NCI-H510A treated with DMSO at 0.1 percent for 48 hours (cell line): Measurements from ENCODE around the gene PRR33.

ENCODE experiments used
- DNase-seq: peaks from one replicate; lab custom pipeline; 2025; lab: John Stamatoyannopoulos, UW

Gene PRR33

DNA sequence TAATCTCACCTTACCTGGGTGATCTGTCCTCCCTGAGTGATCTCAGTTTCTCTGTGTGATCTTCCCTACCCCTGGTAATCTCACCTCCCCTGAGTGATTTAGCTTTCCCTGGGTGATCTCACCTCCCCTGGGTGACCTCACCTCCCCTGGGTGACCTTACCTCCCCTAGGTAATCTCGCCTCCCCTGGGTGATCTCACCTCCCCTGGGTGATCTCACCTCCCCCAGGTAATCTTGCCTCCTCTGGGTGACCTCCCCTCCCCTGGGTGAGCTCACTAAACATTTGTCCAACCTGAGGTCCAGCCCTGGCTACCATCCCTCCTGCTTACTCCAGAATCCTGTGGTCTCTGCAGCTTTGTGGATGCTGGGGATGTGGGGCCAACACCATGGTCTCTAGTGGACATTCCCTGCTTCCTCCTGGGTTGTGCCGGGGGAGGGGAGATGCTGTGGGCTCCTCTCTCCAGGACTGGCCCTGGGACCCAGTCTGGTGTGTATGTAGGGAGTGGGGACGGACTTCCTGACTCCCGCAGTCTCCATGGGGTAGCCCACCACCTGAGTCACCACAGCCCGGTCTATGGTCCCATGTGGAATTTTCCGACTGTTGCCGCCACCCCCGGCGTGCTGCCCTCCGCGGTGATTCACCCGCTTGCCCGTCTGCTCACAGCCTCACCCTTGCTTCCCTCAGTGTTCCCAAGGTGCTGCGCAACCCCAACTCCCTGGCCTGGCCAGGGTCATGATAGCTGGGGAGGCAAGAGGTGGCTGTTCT, 28.9 kb downstream of the PRR33 start:
- no peak for DNase-seq

- DNase-seq, result no peak
Measured at GRCh38 chr11:1861435-1862411, 30.0 kb downstream of the PRR33 start.

- DNase-seq, result no peak
Measured at GRCh38 chr11:1860108-1860507, 31.6 kb downstream of the PRR33 start.

GRCh38 chr11:1859004-1859403, 32.7 kb downstream of the PRR33 start:
- DNase-seq, result no peak

DNA sequence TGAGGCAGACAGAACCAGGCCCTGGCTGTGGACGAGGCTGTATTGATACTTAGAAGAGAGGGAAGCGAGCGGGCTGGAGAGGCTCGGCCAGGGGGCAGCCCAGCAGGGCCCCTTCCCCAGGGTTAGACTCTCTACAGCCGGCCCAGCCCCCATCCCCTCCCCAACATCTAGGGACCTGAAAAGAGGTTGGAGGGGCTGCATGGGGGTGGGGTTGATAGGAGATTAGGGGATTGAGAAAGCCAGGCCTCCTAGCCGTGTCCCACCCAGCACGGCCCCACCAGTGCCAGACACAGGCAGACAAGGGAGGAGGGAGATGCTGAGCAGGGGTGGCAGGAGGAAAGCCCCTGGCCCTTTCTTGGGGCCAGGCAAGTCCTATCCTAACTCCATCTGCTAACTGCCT, 33.1 kb downstream of the PRR33 start:
- DNase-seq, result no peak

GRCh38 chr11:1858154-1858553, 33.5 kb downstream of the PRR33 start:
- no peak for DNase-seq

GRCh38 chr11:1857064-1857463, 34.6 kb downstream of the PRR33 start:
- no peak for DNase-seq

- DNase-seq, result no peak
Measured at GRCh38 chr11:1856306-1857005, 35.2 kb downstream of the PRR33 start.

DNA sequence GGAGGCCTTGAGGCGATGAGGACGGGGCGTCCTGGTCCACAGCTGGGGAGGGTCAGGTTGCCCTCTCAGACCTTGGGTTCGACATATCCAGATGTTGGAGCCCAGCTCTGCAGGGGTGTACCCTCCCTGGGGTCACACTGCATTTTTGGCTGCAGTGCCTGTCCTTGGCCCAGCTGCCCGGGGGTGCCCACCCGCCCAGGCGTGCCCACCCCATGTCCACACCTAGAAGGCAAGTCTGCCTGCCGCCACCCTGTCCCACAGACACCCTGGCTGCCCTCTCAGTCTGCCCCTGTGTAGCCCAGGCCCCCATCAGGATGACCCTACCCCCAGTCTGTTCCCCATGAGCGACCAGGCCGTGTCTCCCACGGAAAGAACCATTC, 35.8 kb downstream of the PRR33 start:
- DNase-seq, result no peak

DNA sequence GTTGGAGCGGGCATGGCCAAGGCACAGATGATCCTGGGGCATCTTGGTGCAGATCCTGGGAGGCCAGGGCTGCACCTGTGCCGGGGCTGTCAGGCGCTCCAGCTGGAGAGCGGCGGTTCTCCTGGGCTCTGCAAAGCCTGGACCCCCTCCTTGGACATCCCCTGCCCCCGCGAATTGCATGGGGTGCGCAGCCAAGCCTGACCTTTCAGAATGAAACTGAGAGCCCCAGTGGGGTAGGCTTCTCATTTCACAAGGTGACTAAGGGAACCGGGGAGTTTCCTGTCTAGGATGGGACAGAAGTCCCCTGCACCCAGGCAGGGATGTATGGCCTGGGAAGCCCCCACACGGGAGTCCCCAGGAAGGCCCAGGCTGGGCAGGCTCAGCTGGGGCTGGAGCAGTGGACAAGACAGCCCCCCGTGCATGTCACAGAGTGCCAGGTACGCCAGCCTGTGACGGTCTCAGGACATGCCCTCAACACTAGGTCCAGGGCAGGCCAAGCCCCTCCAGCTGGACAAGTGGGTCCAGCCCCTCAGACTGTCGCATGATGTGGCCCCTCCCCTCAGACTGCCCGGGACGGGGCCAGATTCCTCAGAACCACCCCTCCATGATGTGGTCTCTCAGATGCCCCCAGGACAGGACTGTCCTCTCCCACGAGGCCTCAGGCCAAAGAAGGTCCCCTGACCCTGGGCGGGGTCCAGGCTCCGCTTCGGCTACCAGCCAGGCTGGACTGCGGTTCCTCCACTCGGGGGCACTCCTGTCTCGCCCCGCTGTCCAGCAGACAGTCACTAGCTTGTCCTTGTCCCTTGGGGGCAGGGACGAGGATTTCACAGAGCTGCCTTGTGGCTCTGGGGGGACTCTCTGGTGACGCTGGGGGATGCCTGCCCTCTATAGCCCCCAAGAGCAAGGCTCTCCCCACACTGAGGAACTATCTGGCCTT, 36.5 kb downstream of the PRR33 start:
- DNase-seq, result no peak

GRCh38 chr11:1854132-1854948, 37.4 kb downstream of the PRR33 start:
- DNase-seq, result no peak

DNA sequence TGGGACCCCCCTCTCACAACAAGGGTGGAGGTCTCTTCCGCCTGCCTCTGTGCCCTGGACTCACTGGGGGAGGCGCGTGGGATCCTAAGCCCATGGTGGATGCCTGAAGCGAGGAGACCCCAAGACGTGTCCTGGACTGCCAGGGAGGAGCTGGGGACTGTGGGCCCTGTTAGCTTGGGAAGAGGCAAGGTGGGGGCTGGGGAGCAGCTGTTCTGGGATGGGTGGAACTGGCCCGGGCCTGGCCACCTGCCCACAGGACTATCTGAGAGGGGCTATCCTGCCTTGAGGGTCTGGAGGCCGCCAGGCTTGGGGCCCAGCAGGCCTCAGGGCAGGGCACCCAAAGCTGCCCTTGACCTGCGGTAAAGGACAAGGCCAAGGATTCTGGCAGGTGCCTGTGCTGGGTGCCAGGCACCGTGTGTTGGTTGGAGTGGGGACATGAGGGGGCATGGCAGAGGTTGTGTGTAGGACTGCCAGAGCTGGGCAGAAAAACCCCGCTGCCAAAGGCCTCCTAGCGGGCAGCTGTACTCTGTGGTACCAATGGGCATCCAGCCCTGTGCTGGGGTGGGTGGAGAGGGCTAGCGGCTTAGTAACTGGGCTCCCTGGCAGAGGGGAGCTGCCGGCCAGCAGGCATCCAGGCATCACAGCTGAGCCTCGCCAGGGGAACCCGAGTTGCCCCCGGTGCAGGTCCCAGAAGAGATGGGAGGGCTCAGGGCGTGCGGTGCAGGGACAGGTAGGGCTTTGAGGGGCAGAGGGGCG, 38.1 kb downstream of the PRR33 start:
- DNase-seq, result no peak

GRCh38 chr11:1852877-1853276, 38.8 kb downstream of the PRR33 start, which contains the start of gene LSP1:
TSS of gene LSP1 (plus strand) at chr11:1853084. CDS start at chr11:1853145, 61 bp downstream.
- no peak for DNase-seq

DNA sequence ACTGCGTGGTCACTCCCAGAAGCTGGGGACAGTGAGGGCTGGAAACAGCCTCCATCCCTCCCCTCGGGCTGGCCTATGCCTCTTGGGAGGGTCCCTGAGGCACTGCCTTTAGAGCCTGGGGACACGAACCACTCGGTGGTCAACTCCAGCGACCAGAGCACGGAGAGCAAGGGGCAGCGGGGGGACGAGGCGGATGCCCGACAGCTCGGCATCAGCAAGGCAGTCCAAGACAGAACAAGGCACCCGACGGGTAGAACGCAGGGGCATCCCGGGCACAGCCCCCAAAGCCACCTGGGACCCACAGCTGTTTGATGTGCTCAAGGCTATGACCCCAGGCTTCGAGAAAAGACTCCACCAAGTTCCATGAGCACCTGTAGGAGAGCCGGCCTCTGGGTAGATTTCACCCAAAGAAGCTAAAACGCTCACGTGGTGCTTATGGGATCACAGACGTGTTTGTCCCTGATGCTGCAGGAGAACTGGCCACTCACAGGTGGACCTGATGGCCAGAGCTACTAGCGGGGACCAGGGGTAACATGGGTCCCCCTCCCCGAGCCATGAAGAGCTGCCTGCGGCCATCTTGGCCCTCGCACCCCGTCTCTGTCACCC, 39.3 kb downstream of the PRR33 start:
- DNase-seq, result no peak

- no peak for DNase-seq
Measured at GRCh38 chr11:1851468-1852180, 40.1 kb downstream of the PRR33 start.

- no peak for DNase-seq
Measured at GRCh38 chr11:1848640-1849430, 42.9 kb downstream of the PRR33 start.

DNA sequence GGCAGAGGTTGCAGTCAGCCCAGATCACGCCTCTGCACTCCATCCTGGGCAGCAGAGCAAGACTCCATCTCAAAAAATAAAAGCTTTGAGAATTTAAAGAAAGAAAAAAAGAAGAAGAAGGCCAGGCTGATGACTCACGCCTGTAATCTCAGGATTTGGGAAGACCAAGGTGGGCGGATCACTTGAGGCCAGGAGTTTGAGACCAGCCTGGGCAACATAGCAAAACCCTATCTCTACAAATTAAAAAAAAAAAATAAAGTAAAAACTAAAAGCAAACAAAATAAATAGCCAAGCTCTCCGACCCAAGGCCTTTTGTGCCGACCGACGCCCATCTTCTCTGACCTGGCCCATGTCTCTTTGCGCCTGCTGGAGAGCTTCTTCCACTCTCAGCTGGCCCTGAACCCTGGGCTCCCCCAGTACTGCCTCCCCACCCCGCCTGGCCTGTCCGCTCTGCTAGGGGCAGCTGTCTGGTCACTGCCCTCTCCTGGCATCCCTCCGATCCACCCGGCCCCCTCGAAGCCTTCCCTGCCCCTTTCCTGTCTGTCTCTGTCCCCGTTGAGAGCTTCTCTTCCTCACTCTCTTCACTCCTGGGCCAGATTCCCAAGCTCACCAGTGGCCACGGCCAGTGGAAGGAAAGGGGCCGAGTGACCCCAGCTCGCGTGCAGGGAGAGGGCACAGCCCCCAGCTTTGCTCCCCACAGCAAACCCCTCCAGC, 43.6 kb downstream of the PRR33 start:
- DNase-seq, result no peak
